Endodermal cell (in vitro differentiated cells): ENCODE measurements around the gene MLLT1. TPM values are rescaled to one million over a fixed set of nuclear protein-coding genes. Genes with fewer than 3 reads are reported as not detected.

ENCODE experiments used
- DNase-seq: peaks from one replicate; pipeline ENCODE4 v3.0.0-alpha.2; 2017
- H3K27ac ChIP-seq: 2 replicates; pipeline ENCODE4 v1.5.1; 2013; ENCODE audit warnings: mild to moderate bottlenecking, low read depth, low read length, moderate library complexity
- H3K27me3 ChIP-seq: 2 replicates; pipeline ENCODE4 v1.6.1; 2013; ENCODE audit warnings: mild to moderate bottlenecking, low read length, moderate library complexity; ENCODE audit not compliant: insufficient read depth, control insufficient read depth, poor library complexity, severe bottlenecking
- H3K36me3 ChIP-seq: 2 replicates; pipeline ENCODE4 v1.7.0; 2013; ENCODE audit warnings: mild to moderate bottlenecking, low read length, moderate library complexity; ENCODE audit not compliant: control insufficient read depth, insufficient read depth
- H3K4me1 ChIP-seq: one replicate; pipeline ENCODE4 v1.7.0; 2013; ENCODE audit warnings: low read length; ENCODE audit not compliant: control insufficient read depth, insufficient read depth
- H3K4me3 ChIP-seq: 2 replicates; pipeline ENCODE4 v1.5.1; 2013; ENCODE audit warnings: mild to moderate bottlenecking, low read length, moderate library complexity
- H3K9ac ChIP-seq: 2 replicates; pipeline ENCODE4 v1.6.1; 2013; ENCODE audit warnings: mild to moderate bottlenecking, low read length, moderate library complexity; ENCODE audit not compliant: poor library complexity, severe bottlenecking; ENCODE audit errors: extremely low read depth
- H3K9me3 ChIP-seq: 2 replicates; pipeline ENCODE4 v1.6.1; 2013; ENCODE audit warnings: mild to moderate bottlenecking, low read length, moderate library complexity; ENCODE audit not compliant: control insufficient read depth
- H3K27ac Mint-ChIP-seq: 2 replicates; pipeline ENCODE4 v1.8.0; 2020; ENCODE audit warnings: mixed read lengths
- H3K27me3 Mint-ChIP-seq: 2 replicates; pipeline ENCODE4 v1.8.0; 2021; ENCODE audit warnings: mild to moderate bottlenecking, mixed read lengths; ENCODE audit not compliant: insufficient read depth
- H3K36me3 Mint-ChIP-seq: 2 replicates; pipeline ENCODE4 v1.8.0; 2020; ENCODE audit warnings: low read depth, mixed read lengths
- H3K4me1 Mint-ChIP-seq: 2 replicates; pipeline ENCODE4 v1.8.0; 2020; ENCODE audit warnings: mixed read lengths
- H3K4me3 Mint-ChIP-seq: 2 replicates; pipeline ENCODE4 v1.8.0; 2020; ENCODE audit warnings: mild to moderate bottlenecking, moderate library complexity, mixed read lengths
- H3K9me3 Mint-ChIP-seq: 2 replicates; pipeline ENCODE4 v1.8.0; 2020; ENCODE audit warnings: mild to moderate bottlenecking, mixed read lengths
- WGBS, 2 experiments: methylation state at CpG; one replicate each; pipeline versions ENCODE4 v1.1.5 to v1.1.7; 2013; ENCODE audit warnings: missing lambda C conversion rate in 2 of 2, mixed read lengths in 1 of 2; ENCODE audit not compliant: insufficient coverage in 1 of 2, insufficient read length in 1 of 2; 5-methylcytosine and 5-hydroxymethylcytosine counted together
- total RNA-seq, 2 donors: library from RNA; stranded (reverse); fragmentation: NEBNext Ultra II Directional in 1 of 2; extraction: Animal tissue kit (Norgen Biotek cat#: 25700) in 1 of 2; gene quantifications; 2 replicates in 1 of 2; 3 replicates in 1 of 2; pipeline ENCODE4 v1.2.1, GENCODE V29; 2021
- TF ChIP-seq, protein P1 (sequence below): fragments of 200-600 bp; sonication (generic); conservative IDR thresholded peaks from 2 replicates; pipeline ENCODE4 v1.5.0; 2021; ENCODE audit warnings: antibody characterized with exemption, mild to moderate bottlenecking

The MLLT1 gene
- total RNA-seq, 2 donors from 2014 or later: 50.1 to 51.8 TPM

DNA sequence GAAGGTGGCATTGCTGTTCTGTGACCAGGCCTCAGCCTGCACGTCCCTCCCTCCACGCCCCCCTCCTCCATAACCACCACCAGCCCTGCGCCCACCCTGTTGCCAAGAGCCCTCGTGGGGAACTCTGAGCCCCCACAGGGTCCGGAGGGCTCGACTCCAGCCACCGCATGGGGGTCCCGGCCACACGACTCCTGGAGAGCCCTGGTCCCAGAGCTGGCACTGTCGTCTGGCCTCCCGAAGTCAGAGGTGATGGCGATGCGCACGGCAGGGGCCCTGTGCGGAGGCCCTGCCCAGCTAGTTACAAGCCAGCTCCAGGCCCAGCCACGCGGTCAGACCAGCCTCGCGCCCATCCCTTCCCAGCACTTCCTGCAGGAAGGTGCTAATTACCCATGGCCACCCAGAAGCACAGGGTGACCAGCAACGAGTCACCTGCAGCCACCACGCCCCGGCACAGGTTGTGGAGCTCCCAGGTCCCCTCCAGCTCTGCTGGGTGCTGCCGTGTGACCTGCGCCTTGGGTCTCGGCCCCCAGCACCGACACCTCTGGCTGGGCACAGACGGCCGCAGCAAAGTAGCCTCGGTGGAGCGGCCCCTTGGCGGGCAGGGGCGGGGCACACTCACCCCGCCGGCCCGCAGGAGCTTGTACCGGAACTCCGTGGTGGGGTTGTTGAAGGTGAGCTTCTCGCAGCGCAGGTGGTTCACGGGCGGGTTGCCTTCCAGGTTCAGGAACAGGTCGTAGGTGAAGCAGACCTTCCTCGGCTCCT is 49.6 kb downstream of the MLLT1 start:
- Histone ChIP-seq H3K4me1 (no peaks in the 10 kb centered on the region), H3K9me3 (no peaks in the 10 kb centered on the region), H3K4me3 (no peak overlapping the region), H3K27ac (no peak overlapping the region), H3K9ac (no peak overlapping the region), H3K36me3 (peaks cover 27% of the 10 kb centered on the region), H3K27me3 (no peaks in the 10 kb centered on the region)
- TF ChIP-seq, protein P1, sequence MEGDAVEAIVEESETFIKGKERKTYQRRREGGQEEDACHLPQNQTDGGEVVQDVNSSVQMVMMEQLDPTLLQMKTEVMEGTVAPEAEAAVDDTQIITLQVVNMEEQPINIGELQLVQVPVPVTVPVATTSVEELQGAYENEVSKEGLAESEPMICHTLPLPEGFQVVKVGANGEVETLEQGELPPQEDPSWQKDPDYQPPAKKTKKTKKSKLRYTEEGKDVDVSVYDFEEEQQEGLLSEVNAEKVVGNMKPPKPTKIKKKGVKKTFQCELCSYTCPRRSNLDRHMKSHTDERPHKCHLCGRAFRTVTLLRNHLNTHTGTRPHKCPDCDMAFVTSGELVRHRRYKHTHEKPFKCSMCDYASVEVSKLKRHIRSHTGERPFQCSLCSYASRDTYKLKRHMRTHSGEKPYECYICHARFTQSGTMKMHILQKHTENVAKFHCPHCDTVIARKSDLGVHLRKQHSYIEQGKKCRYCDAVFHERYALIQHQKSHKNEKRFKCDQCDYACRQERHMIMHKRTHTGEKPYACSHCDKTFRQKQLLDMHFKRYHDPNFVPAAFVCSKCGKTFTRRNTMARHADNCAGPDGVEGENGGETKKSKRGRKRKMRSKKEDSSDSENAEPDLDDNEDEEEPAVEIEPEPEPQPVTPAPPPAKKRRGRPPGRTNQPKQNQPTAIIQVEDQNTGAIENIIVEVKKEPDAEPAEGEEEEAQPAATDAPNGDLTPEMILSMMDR: no peak
- H3K4me1 Mint-ChIP-seq: peaks cover 3% of the 10 kb centered on the region
- 96 to 97% methylated on average over 19 to 43 of the region's 43 CpGs for WGBS, 2 experiments
- no peak overlapping the region for H3K4me3 Mint-ChIP-seq
- no peaks in the 10 kb centered on the region for H3K27me3 Mint-ChIP-seq
- H3K9me3 Mint-ChIP-seq: no peaks in the 10 kb centered on the region
- no peak for DNase-seq
- peaks cover 31% of the 10 kb centered on the region for H3K36me3 Mint-ChIP-seq
- H3K27ac Mint-ChIP-seq: no peak overlapping the region

DNA sequence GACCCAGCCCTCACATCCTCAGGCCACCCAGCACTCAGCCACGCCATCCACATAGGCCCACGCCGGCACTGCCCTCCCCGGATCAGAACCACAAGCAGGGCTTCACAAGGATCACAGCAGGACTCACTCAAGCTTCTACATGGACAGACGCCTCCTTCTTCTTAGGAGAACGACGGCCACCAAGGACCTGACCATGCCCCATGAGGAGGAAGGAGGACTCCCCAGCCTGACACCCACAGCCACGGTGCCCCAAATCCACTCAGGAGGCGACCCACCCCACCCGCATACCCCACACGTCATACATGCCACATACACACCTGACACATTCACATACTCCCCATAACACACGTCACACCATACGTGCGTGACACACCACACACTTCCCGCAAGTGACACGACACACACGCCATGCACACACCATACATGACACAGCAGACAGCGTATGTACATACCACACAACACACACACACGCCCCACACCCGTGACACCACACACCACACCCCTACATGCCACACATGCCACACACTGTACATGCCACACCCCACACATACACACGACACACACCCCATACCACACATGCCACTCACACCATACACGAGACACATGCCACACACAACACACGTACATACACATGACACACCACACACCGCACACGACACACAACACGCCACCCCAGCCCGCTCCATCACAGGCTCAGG is 50.4 kb downstream of the MLLT1 start:
- TF ChIP-seq, protein P1: no peak
- peaks cover 1% of the 10 kb centered on the region for H3K4me1 Mint-ChIP-seq
- Histone ChIP-seq H3K27me3 (no peaks in the 10 kb centered on the region), H3K27ac (peak overlapping the region; percentile 81), H3K9me3 (no peaks in the 10 kb centered on the region), H3K4me3 (no peak overlapping the region), H3K36me3 (peaks cover 28% of the 10 kb centered on the region), H3K4me1 (no peaks in the 10 kb centered on the region), H3K9ac (no peak overlapping the region)
- peaks cover 37% of the 10 kb centered on the region for H3K36me3 Mint-ChIP-seq
- DNase-seq: no peak
- no peak overlapping the region for H3K4me3 Mint-ChIP-seq
- H3K9me3 Mint-ChIP-seq: no peaks in the 10 kb centered on the region
- H3K27me3 Mint-ChIP-seq: no peaks in the 10 kb centered on the region
- peak overlapping the region; percentile 62 for H3K27ac Mint-ChIP-seq
- 90 to 98% methylated on average over 9 to 27 of the region's 27 CpGs for WGBS, 2 experiments

DNA sequence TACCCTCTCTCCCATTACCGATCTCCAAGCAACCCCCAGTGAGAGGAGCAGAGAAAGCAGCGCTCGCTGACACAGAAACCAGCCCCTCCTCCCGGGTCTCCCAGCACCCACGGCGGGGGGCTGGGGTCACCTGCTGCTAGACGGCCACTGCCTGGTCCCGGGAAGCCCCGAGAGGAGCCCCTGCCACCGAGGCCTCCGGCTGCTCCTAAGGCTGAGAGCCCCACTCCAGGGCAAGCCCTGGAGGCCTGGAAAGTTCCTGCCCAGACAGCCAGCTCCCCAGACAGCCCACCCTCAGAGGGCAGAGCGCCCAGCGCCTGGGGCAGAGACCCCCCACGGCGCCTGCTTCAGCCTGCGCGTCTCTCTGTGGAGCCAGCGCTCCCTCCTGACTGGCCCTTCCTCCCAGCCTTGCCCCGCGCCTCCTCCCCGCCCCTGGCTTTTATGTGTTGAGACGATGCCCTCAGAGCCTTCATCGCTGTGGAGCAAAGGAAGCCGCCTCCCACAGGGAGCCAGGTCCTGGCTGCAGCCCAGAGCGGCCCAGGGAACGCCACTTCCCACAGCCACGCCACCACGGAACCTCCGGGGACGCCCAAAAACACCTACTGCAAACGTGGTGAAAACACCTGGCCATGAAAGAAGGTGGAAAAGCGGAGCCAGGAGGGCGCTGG is 51.1 kb downstream of the MLLT1 start:
- TF ChIP-seq, protein P1: no peak
- H3K4me1 Mint-ChIP-seq: no peaks in the 10 kb centered on the region
- Histone ChIP-seq H3K9me3 (no peaks in the 10 kb centered on the region), H3K4me3 (no peak overlapping the region), H3K4me1 (no peaks in the 10 kb centered on the region), H3K9ac (no peak overlapping the region), H3K27me3 (no peaks in the 10 kb centered on the region), H3K36me3 (peaks cover 31% of the 10 kb centered on the region), H3K27ac (peak overlapping the region; percentile 81)
- peaks cover 39% of the 10 kb centered on the region for H3K36me3 Mint-ChIP-seq
- DNase-seq: no peak
- H3K4me3 Mint-ChIP-seq: no peak overlapping the region
- H3K9me3 Mint-ChIP-seq: no peaks in the 10 kb centered on the region
- H3K27ac Mint-ChIP-seq: peak overlapping the region; percentile 89
- 74 to 86% methylated on average over 10 to 33 of the region's 33 CpGs for WGBS, 2 experiments
- H3K27me3 Mint-ChIP-seq: no peaks in the 10 kb centered on the region
